Measurements from ENCODE around the gene TNFAIP2.

DNA sequence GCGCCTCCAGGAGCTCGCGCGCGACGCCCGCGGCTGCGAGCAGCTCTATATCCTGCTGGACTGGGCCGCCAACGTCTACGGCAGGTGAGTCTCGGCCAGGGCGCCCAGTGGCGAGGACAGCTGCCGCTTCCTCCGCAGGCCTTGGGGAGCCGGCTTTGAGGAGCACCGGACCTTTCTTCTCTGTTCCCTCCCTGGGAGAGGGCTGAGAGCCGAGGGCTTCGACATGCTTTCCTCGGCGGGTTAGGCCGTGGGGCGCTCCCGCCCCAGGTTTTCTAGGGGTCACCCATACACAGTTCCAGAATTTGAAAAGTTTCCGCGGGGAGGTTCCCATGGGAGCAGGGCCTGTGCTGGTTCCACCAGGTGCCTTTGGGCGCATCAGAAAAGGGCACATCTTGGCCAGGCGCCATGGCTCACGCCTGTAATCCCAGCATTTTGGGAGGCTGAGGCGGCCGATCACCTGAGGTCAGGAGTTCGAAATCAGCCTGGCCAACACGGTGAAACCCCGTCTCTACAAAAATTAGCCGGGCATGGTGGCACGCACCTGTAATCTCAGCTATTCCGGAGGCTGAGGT is 20.5 kb upstream of the TNFAIP2 start:
- TF ChIP-seq, protein P1, sequence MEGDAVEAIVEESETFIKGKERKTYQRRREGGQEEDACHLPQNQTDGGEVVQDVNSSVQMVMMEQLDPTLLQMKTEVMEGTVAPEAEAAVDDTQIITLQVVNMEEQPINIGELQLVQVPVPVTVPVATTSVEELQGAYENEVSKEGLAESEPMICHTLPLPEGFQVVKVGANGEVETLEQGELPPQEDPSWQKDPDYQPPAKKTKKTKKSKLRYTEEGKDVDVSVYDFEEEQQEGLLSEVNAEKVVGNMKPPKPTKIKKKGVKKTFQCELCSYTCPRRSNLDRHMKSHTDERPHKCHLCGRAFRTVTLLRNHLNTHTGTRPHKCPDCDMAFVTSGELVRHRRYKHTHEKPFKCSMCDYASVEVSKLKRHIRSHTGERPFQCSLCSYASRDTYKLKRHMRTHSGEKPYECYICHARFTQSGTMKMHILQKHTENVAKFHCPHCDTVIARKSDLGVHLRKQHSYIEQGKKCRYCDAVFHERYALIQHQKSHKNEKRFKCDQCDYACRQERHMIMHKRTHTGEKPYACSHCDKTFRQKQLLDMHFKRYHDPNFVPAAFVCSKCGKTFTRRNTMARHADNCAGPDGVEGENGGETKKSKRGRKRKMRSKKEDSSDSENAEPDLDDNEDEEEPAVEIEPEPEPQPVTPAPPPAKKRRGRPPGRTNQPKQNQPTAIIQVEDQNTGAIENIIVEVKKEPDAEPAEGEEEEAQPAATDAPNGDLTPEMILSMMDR (IDR thresholded peaks at IDR 0.05; ENCODE audit: poor library complexity, severe bottlenecking) = no peak
- TF ChIP-seq POLR2AphosphoS5 (IDR thresholded peaks at IDR 0.05) = no peak
- TF ChIP-seq RAD21 (conservative IDR thresholded peaks at IDR 0.05) = no peak
- no peak for TF ChIP-seq EZH2 (IDR thresholded peaks at IDR 0.05; ENCODE audit: borderline replicate concordance, insufficient read depth, low read length, poor library complexity, severe bottlenecking)
